ENCODE results near the gene HAS3. TPM values are rescaled to one million over a fixed set of nuclear protein-coding genes. Genes with fewer than 3 reads are reported as not detected.

HAS3 gene
- polyA plus RNA-seq, 1 of the 3 experiments (the other 2 are of a cell fraction) = 38.7 TPM

DNA sequence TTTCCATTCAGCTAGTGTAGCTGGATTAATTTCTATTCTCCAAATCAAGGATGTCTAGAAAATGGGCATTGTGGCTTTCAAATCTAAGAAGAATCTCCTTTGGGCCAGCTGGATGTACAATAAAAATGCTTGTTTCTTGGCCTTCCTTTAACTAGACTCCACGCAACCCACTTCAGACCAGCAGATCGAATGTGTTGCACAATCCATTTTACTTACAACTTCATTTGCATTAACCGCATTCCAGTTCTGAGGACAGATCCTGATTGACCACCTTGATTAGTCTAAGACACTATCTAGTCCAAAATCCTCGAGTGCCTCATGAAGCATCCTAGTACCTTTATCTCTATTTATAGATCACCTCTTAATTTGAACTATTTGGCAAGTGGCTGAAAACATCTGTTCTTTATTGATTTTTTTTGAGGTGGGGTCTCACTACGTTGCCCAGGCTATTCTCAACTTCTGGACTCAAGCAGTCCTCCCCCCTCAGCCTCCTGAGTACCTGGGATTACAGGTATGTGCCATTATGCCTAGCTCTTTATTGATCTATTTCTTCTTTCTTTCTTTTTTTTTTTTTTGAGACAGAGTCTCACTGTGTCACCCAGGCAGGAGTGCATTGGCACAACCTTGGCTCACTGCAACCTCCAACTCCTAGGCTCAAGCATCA is 20.3 kb upstream of the HAS3 start:
- CTCF ChIA-PET = interaction anchor here (0.6 to 1.3 kb wide), 4 partner anchors 12 to 499 kb away, joined by 3 to 4 read pairs (median 4); no protein-coding TSS in a partner anchor
- H3K27ac ChIP-seq (ENCODE audit: low read depth in 2 of 2, low read length in 1 of 2) = peak overlapping the region in 1 of 2 experiments; percentile 40; a peak in 1 of 4 replicates
- no peaks in the 10 kb centered on the region for H3K36me3 ChIP-seq (replicated peaks in 1 of 2; ENCODE audit: control insufficient read depth in 1 of 2, insufficient read depth in 2 of 2, low read length in 1 of 2)
- H3K9ac ChIP-seq = no peak overlapping the region
- DNase-seq = no peak
- H3K9me2 ChIP-seq = no peaks in the 10 kb centered on the region
- H3K4me3 ChIP-seq (ENCODE audit: low read depth in 2 of 2, low read length in 1 of 2) = no peak overlapping the region
- H3F3A ChIP-seq (replicated peaks; ENCODE audit: insufficient read depth) = peaks cover 7% of the 10 kb centered on the region
- H2AFZ ChIP-seq (ENCODE audit: low read depth) = no peak overlapping the region
- WGBS (ENCODE audit: low lambda C conversion rate) = 94% methylated on average over 5 of the region's 5 CpGs
- peaks cover 11 to 12% of the 10 kb centered on the region in 2 experiments; a peak in 3 of 4 replicates for H3K4me1 ChIP-seq (ENCODE audit: control insufficient read depth in 1 of 2, insufficient read depth in 2 of 2, low read depth in 1 of 2, low read length in 1 of 2)
- no peaks in the 10 kb centered on the region for H3K9me3 ChIP-seq
- H3K27me3 ChIP-seq (ENCODE audit: insufficient read depth) = no peaks in the 10 kb centered on the region
- no peaks in the 10 kb centered on the region for H3K79me2 ChIP-seq (ENCODE audit: insufficient read depth)
- POLR2A ChIA-PET = interaction anchor here (0.6 kb wide), 1 partner anchor 151 kb away, joined by 3 read pairs; no protein-coding TSS in a partner anchor
- no peak overlapping the region for H3K4me2 ChIP-seq
- no peaks in the 10 kb centered on the region for H4K20me1 ChIP-seq (ENCODE audit: insufficient read depth)
- TF ChIP-seq, protein P1, sequence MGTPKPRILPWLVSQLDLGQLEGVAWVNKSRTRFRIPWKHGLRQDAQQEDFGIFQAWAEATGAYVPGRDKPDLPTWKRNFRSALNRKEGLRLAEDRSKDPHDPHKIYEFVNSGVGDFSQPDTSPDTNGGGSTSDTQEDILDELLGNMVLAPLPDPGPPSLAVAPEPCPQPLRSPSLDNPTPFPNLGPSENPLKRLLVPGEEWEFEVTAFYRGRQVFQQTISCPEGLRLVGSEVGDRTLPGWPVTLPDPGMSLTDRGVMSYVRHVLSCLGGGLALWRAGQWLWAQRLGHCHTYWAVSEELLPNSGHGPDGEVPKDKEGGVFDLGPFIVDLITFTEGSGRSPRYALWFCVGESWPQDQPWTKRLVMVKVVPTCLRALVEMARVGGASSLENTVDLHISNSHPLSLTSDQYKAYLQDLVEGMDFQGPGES (IDR thresholded peaks at IDR 0.05; ENCODE audit: low read depth, low read length) = no peak
- TF ChIP-seq MXI1 (IDR thresholded peaks at IDR 0.05; ENCODE audit: low read depth, low read length) = no peak
- TF ChIP-seq FOSL2 (IDR thresholded peaks at IDR 0.05; ENCODE audit: borderline replicate concordance, low read depth) = no peak
- TF ChIP-seq, protein P2, sequence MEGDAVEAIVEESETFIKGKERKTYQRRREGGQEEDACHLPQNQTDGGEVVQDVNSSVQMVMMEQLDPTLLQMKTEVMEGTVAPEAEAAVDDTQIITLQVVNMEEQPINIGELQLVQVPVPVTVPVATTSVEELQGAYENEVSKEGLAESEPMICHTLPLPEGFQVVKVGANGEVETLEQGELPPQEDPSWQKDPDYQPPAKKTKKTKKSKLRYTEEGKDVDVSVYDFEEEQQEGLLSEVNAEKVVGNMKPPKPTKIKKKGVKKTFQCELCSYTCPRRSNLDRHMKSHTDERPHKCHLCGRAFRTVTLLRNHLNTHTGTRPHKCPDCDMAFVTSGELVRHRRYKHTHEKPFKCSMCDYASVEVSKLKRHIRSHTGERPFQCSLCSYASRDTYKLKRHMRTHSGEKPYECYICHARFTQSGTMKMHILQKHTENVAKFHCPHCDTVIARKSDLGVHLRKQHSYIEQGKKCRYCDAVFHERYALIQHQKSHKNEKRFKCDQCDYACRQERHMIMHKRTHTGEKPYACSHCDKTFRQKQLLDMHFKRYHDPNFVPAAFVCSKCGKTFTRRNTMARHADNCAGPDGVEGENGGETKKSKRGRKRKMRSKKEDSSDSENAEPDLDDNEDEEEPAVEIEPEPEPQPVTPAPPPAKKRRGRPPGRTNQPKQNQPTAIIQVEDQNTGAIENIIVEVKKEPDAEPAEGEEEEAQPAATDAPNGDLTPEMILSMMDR (IDR thresholded peaks at IDR 0.05) = no peak
- no peak for TF ChIP-seq RFX5 (IDR thresholded peaks at IDR 0.05; ENCODE audit: low read length)
- TF ChIP-seq YY1 (IDR thresholded peaks at IDR 0.05; ENCODE audit: low read depth) = no peak
- no peak for TF ChIP-seq TEAD4 (IDR thresholded peaks at IDR 0.05; ENCODE audit: borderline replicate concordance, insufficient read depth)
- TF ChIP-seq, protein P3, sequence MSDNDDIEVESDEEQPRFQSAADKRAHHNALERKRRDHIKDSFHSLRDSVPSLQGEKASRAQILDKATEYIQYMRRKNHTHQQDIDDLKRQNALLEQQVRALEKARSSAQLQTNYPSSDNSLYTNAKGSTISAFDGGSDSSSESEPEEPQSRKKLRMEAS (IDR thresholded peaks at IDR 0.05; ENCODE audit: low read depth) = no peak
- TF ChIP-seq SMC3 (IDR thresholded peaks at IDR 0.05; ENCODE audit: low read depth, low read length) = no peak
- TF ChIP-seq GABPA (IDR thresholded peaks at IDR 0.05; ENCODE audit: low read depth) = no peak
- TF ChIP-seq EZH2phosphoT487 (IDR thresholded peaks at IDR 0.05; ENCODE audit: borderline replicate concordance, low read depth) = no peak

DNA sequence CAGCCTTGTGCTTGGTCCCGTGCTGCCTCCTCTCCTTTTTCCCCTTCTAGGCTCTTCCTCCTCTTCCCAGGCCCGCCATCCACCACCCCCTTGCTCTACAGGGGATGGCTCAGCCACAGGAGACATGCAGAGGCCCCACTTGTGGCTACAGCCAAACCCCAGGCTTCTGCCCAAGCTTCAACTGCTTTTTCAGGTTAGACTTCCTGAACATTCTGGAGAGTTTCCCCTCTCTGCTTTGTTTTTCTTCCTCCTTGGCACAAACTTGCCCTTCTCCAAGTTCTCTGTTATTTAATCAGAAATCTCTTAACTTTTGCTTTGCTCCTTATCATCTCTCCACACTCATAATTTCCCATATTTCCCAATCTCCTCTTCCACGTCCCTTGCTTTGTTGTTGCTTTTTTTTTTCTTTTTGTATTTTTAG is 18.3 kb upstream of the HAS3 start:
- Histone ChIP-seq H3K79me2 (ENCODE audit: insufficient read depth) (no peaks in the 10 kb centered on the region), H3K27me3 (ENCODE audit: insufficient read depth) (no peaks in the 10 kb centered on the region), H3K9ac (no peak overlapping the region), H3K4me3 (ENCODE audit: low read depth in 2 of 2, low read length in 1 of 2) (no peak overlapping the region), H3K9me2 (no peaks in the 10 kb centered on the region), H2AFZ (ENCODE audit: low read depth) (no peak overlapping the region), H3F3A (replicated peaks; ENCODE audit: insufficient read depth) (peaks cover 7% of the 10 kb centered on the region), H4K20me1 (ENCODE audit: insufficient read depth) (no peaks in the 10 kb centered on the region), H3K36me3 (replicated peaks in 1 of 2; ENCODE audit: control insufficient read depth in 1 of 2, insufficient read depth in 2 of 2, low read length in 1 of 2) (no peaks in the 10 kb centered on the region), H3K27ac (ENCODE audit: low read depth in 2 of 2, low read length in 1 of 2) (no peak overlapping the region), H3K4me1 (ENCODE audit: control insufficient read depth in 1 of 2, insufficient read depth in 2 of 2, low read depth in 1 of 2, low read length in 1 of 2) (peaks cover 11 to 12% of the 10 kb centered on the region in 2 experiments; a peak in 3 of 4 replicates), H3K4me2 (no peak overlapping the region), H3K9me3 (no peaks in the 10 kb centered on the region)
- ChIA-PET CTCF (no interaction called here), POLR2A (no interaction called here)
- TF ChIP-seq, protein P4, sequence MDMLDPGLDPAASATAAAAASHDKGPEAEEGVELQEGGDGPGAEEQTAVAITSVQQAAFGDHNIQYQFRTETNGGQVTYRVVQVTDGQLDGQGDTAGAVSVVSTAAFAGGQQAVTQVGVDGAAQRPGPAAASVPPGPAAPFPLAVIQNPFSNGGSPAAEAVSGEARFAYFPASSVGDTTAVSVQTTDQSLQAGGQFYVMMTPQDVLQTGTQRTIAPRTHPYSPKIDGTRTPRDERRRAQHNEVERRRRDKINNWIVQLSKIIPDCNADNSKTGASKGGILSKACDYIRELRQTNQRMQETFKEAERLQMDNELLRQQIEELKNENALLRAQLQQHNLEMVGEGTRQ (IDR thresholded peaks at IDR 0.05; ENCODE audit: borderline replicate concordance, low read depth, low read length) = no peak
- TF ChIP-seq, protein P5, sequence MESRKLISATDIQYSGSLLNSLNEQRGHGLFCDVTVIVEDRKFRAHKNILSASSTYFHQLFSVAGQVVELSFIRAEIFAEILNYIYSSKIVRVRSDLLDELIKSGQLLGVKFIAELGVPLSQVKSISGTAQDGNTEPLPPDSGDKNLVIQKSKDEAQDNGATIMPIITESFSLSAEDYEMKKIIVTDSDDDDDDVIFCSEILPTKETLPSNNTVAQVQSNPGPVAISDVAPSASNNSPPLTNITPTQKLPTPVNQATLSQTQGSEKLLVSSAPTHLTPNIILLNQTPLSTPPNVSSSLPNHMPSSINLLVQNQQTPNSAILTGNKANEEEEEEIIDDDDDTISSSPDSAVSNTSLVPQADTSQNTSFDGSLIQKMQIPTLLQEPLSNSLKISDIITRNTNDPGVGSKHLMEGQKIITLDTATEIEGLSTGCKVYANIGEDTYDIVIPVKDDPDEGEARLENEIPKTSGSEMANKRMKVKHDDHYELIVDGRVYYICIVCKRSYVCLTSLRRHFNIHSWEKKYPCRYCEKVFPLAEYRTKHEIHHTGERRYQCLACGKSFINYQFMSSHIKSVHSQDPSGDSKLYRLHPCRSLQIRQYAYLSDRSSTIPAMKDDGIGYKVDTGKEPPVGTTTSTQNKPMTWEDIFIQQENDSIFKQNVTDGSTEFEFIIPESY (IDR thresholded peaks at IDR 0.05; ENCODE audit: borderline replicate concordance, low read depth) = no peak
- no peak for TF ChIP-seq RCOR1 (IDR thresholded peaks at IDR 0.05; ENCODE audit: low read length)
- TF ChIP-seq ELF1 (IDR thresholded peaks at IDR 0.05) = no peak
- no peak for TF ChIP-seq EZH2phosphoT487 (IDR thresholded peaks at IDR 0.05; ENCODE audit: borderline replicate concordance, low read depth)
- no peak for TF ChIP-seq TAF1 (IDR thresholded peaks at IDR 0.05; ENCODE audit: borderline replicate concordance, low read depth, low read length)
- no peak for TF ChIP-seq RXRA (IDR thresholded peaks at IDR 0.05; ENCODE audit: borderline replicate concordance, low read depth)
- no peak for TF ChIP-seq RFX5 (IDR thresholded peaks at IDR 0.05; ENCODE audit: low read length)
- no peak for DNase-seq
- 95% methylated on average over 3 of the region's 3 CpGs for WGBS (ENCODE audit: low lambda C conversion rate)
